Osteoblast (primary cell): ENCODE results near the gene PI3. TPM values are rescaled to one million over a fixed set of nuclear protein-coding genes. Genes with fewer than 3 reads are reported as not detected.

ENCODE experiments used
- DNase-seq: peaks from one replicate; pipeline ENCODE4 v3.0.0; 2011; ENCODE audit warnings: low spot score, mixed read lengths; ENCODE audit not compliant: insufficient read length; ENCODE audit errors: missing footprints
- H2AFZ ChIP-seq: 2 replicates; pipeline ENCODE4 v1.6.0; 2011; ENCODE audit warnings: mild to moderate bottlenecking, low read length
- H3K27ac ChIP-seq: 2 replicates; pipeline ENCODE4 v1.5.1; 2011; ENCODE audit warnings: mild to moderate bottlenecking, low read depth, low read length, moderate library complexity
- H3K27me3 ChIP-seq: 2 replicates; pipeline ENCODE4 v1.6.0; 2012; ENCODE audit warnings: mild to moderate bottlenecking, control low read depth, inconsistent platforms, low read length, moderate library complexity; ENCODE audit not compliant: insufficient read depth
- H3K36me3 ChIP-seq: 2 replicates; pipeline ENCODE4 v1.5.1; 2011; ENCODE audit warnings: mild to moderate bottlenecking, low read length, control low read depth, moderate library complexity; ENCODE audit not compliant: insufficient read depth
- H3K4me1 ChIP-seq: 2 replicates; pipeline ENCODE4 v1.5.1; 2011; ENCODE audit warnings: mild to moderate bottlenecking, low read length, control low read depth, moderate library complexity; ENCODE audit not compliant: insufficient read depth
- H3K4me2 ChIP-seq: 2 replicates; pipeline ENCODE4 v1.6.0; 2011; ENCODE audit warnings: mild to moderate bottlenecking, low read length; ENCODE audit not compliant: insufficient read depth
- H3K4me3 ChIP-seq: fragments of 200-600 bp; sonication (generic); 3 replicates; pipeline ENCODE4 v1.5.1; 2012; ENCODE audit warnings: mild to moderate bottlenecking, low read length, inconsistent platforms; ENCODE audit not compliant: insufficient read depth
- H3K79me2 ChIP-seq: 2 replicates; pipeline ENCODE4 v1.6.0; 2012; ENCODE audit warnings: mild to moderate bottlenecking, low read length, control low read depth, inconsistent platforms; ENCODE audit not compliant: insufficient read depth
- H3K9me3 ChIP-seq: 2 replicates; pipeline ENCODE4 v1.5.1; 2011; ENCODE audit warnings: low read depth, low read length, control low read depth
- H4K20me1 ChIP-seq: 2 replicates; pipeline ENCODE4 v1.6.0; 2012; ENCODE audit warnings: mild to moderate bottlenecking, low read length, control low read depth; ENCODE audit not compliant: insufficient read depth
- total RNA-seq: library from RNA; depleted of rRNA; stranded (reverse); fragments of >200 nt; gene quantifications from 2 replicates; pipeline ENCODE4 v1.2.3, GENCODE V29; 2012
- TF ChIP-seq, protein P1 (sequence below): IDR thresholded peaks from 2 replicates; pipeline ENCODE4 v1.5.1; 2011; ENCODE audit warnings: mild to moderate bottlenecking, low read depth, low read length, moderate library complexity; ENCODE audit errors: extremely low read depth

The PI3 gene
- total RNA-seq, 1 donor: not detected

DNA sequence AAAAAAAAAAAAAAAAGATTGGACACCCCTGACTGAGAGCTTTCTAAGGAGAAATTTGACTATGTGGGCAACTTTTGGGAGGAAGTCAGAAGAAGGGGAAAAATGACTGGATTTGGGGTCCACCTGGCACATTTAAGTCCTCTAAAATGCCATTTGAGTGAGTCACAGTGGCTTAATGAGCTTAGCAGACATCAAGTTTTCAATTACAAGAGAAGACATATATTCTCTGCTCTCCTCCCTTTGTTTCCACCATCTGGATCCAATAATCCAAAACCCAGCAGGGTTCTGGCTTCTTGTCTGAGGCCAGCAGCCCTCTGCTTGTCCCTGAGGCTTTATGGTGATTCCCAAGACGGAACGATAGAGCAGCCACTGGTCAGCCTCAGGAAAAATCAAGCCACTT lies 6.9 kb downstream of the PI3 start:
- Histone ChIP-seq H3K4me1 (no peaks in the 10 kb centered on the region), H3K9me3 (no peaks in the 10 kb centered on the region), H4K20me1 (no peaks in the 10 kb centered on the region), H3K79me2 (no peaks in the 10 kb centered on the region), H3K27me3 (peaks cover 10% of the 10 kb centered on the region), H3K4me2 (no peak overlapping the region), H2AFZ (no peak overlapping the region), H3K27ac (no peak overlapping the region), H3K4me3 (no peak overlapping the region), H3K36me3 (no peaks in the 10 kb centered on the region)
- no peak for DNase-seq
- TF ChIP-seq, protein P1, sequence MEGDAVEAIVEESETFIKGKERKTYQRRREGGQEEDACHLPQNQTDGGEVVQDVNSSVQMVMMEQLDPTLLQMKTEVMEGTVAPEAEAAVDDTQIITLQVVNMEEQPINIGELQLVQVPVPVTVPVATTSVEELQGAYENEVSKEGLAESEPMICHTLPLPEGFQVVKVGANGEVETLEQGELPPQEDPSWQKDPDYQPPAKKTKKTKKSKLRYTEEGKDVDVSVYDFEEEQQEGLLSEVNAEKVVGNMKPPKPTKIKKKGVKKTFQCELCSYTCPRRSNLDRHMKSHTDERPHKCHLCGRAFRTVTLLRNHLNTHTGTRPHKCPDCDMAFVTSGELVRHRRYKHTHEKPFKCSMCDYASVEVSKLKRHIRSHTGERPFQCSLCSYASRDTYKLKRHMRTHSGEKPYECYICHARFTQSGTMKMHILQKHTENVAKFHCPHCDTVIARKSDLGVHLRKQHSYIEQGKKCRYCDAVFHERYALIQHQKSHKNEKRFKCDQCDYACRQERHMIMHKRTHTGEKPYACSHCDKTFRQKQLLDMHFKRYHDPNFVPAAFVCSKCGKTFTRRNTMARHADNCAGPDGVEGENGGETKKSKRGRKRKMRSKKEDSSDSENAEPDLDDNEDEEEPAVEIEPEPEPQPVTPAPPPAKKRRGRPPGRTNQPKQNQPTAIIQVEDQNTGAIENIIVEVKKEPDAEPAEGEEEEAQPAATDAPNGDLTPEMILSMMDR: no peak

DNA sequence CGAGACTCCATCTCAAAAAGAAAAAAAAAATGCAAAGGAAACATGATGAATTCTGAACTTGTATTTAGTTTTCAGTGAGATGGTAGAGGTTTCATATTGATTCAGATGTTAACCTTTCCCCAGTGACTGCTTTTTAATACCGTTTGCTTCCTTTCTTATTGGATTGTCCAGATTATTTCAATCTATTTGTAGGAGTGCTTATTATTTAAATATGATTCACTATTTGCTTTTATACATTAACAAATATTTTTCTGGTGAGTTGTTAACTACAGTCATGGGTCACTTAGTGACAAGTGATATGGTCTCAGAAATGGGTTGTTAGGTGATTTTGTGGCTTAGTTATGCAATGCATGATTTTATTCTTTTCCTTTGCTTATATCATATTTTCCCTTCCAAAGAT lies 8.4 kb downstream of the PI3 start:
- no peak overlapping the region for H3K4me3 ChIP-seq
- DNase-seq: no peak
- H2AFZ ChIP-seq: no peak overlapping the region
- H3K4me2 ChIP-seq: no peak overlapping the region
- H3K27me3 ChIP-seq: no peaks in the 10 kb centered on the region
- no peaks in the 10 kb centered on the region for H3K79me2 ChIP-seq
- H3K27ac ChIP-seq: no peak overlapping the region
- H4K20me1 ChIP-seq: no peaks in the 10 kb centered on the region
- TF ChIP-seq, protein P1: no peak
- no peaks in the 10 kb centered on the region for H3K4me1 ChIP-seq
- H3K9me3 ChIP-seq: no peaks in the 10 kb centered on the region
- H3K36me3 ChIP-seq: no peaks in the 10 kb centered on the region

DNA sequence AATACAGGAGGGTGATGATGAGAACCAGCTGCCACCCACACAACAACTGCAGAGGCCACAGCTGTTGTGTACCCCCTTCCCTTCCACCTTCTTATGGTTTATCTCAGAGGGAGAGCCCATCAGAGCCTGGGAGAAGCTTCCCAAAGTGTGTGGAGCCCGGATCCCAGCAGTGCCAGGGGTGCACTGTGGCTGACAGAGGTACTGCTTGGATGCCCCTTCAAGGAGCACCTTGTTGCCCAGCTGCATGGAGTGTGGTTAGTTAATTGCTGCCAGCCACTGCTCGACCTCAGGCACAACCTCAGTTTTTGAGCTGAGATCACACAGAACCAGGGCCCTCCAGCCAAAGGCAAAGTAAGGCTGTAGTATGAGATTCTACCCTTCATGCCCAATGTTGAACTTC lies 13.0 kb downstream of the PI3 start:
- no peaks in the 10 kb centered on the region for H4K20me1 ChIP-seq
- H3K27me3 ChIP-seq: no peaks in the 10 kb centered on the region
- no peaks in the 10 kb centered on the region for H3K4me1 ChIP-seq
- no peaks in the 10 kb centered on the region for H3K79me2 ChIP-seq
- DNase-seq: no peak
- no peak overlapping the region for H3K4me2 ChIP-seq
- H3K27ac ChIP-seq: no peak overlapping the region
- H3K9me3 ChIP-seq: no peaks in the 10 kb centered on the region
- TF ChIP-seq, protein P1: no peak
- no peak overlapping the region for H3K4me3 ChIP-seq
- H2AFZ ChIP-seq: no peak overlapping the region
- H3K36me3 ChIP-seq: no peaks in the 10 kb centered on the region

DNA sequence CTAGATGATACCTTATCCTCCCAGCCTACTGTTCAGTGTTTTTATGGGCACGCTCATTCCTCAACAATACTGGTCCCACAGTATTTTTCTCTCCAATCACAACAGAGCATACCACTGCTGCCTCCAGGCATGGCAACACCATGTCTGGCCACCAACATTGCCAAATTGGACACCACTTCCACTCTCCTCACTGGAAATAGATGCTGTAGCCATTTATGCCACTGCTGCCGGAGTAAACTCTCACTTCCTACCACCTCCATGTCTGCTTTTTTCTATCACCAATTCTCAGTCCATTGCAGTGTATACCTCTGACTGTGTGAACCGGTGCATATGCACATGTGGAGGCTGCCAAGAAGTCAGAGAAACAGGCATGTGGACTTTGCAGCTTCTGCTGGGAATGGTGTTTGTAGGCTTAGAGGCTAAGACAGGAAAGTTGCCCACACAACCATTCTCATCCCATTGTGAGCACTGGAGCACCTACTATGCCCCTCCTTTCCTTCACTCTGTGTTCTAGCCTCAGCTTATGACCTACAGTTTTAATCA lies 14.4 kb downstream of the PI3 start:
- H3K27ac ChIP-seq: no peak overlapping the region
- H3K27me3 ChIP-seq: no peaks in the 10 kb centered on the region
- no peaks in the 10 kb centered on the region for H3K9me3 ChIP-seq
- no peak overlapping the region for H3K4me2 ChIP-seq
- DNase-seq: no peak
- H4K20me1 ChIP-seq: no peaks in the 10 kb centered on the region
- TF ChIP-seq, protein P1: no peak
- H3K4me3 ChIP-seq: no peak overlapping the region
- no peak overlapping the region for H2AFZ ChIP-seq
- H3K79me2 ChIP-seq: no peaks in the 10 kb centered on the region
- H3K4me1 ChIP-seq: no peaks in the 10 kb centered on the region
- no peaks in the 10 kb centered on the region for H3K36me3 ChIP-seq
